ENCODE results near the gene ZNF318. TPM values are rescaled to one million over a fixed set of nuclear protein-coding genes. Genes with fewer than 3 reads are reported as not detected.

Gene ZNF318
- total and polyA plus RNA-seq, 12 donors = 5.9 to 19.3 (median 13.2) TPM

DNA sequence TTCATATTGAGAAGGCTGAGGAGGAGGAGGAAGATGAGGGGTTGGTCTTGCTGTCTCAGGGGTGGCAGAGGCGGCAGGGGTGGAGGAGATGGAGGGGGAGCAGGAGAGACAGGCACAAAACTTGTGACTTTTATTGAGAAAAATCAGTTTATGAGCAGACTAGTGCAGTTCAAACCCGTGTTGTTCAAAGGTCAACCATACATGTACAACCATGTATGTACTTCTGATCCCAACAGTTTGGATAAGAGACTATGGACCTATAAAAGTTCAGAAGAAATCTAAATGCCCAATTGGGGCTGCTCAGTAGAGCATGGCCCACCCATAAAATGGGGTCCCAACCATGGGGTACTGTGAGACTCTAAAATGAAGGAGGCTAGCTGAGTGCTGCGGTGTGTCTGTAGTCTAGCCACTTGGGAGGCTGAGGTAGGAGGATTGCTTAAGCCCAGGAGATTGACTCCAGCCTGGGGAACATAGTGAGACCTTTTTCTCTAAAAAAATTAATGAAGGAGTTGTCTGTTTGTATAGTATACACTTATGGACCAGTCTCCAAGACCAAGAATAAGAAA is 79.0 kb downstream of the ZNF318 start:
- no peak for TF ChIP-seq POLR2A (IDR thresholded peaks at IDR 0.05)
- TF ChIP-seq, protein P1, sequence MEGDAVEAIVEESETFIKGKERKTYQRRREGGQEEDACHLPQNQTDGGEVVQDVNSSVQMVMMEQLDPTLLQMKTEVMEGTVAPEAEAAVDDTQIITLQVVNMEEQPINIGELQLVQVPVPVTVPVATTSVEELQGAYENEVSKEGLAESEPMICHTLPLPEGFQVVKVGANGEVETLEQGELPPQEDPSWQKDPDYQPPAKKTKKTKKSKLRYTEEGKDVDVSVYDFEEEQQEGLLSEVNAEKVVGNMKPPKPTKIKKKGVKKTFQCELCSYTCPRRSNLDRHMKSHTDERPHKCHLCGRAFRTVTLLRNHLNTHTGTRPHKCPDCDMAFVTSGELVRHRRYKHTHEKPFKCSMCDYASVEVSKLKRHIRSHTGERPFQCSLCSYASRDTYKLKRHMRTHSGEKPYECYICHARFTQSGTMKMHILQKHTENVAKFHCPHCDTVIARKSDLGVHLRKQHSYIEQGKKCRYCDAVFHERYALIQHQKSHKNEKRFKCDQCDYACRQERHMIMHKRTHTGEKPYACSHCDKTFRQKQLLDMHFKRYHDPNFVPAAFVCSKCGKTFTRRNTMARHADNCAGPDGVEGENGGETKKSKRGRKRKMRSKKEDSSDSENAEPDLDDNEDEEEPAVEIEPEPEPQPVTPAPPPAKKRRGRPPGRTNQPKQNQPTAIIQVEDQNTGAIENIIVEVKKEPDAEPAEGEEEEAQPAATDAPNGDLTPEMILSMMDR (IDR thresholded peaks at IDR 0.05) = no peak
- H3K27me3 ChIP-seq = no peaks in the 10 kb centered on the region
- H3K36me3 ChIP-seq (replicated peaks in 1 of 2) = no peaks in the 10 kb centered on the region
- no peaks in the 10 kb centered on the region for H3K9me3 ChIP-seq (replicated peaks in 1 of 3)
- intact Hi-C loops (cut with DNase I) = no loop called here
- DNase-seq = no peak
- H3K4me1 ChIP-seq (replicated peaks in 1 of 2) = peaks cover 10 to 11% of the 10 kb centered on the region in 2 donors
- H3K4me3 ChIP-seq = no peak overlapping the region
- H3K27ac ChIP-seq = peak overlapping the region in 2 of 5 donors; percentile 48 to 53
- 75 to 98% (median 95%) methylated on average over 3 of the region's 3 CpGs for WGBS, 4 donors

- 75 to 82% (median 81%) methylated on average over 6 to 7 of the region's 7 CpGs for WGBS, 4 donors
- DNase-seq = no peak
- Histone ChIP-seq H3K9me3 (replicated peaks in 1 of 3) (no peaks in the 10 kb centered on the region), H3K4me3 (no peak overlapping the region), H3K27me3 (no peaks in the 10 kb centered on the region), H3K27ac (peak overlapping the region in 3 of 5 donors; percentile 16 to 88 (median 73)), H3K36me3 (replicated peaks in 1 of 2) (no peaks in the 10 kb centered on the region), H3K4me1 (replicated peaks in 1 of 2) (peaks cover 10 to 11% of the 10 kb centered on the region in 2 donors)
- intact Hi-C loops (cut with DNase I) = no loop called here
- no peak for TF ChIP-seq POLR2A (IDR thresholded peaks at IDR 0.05)
- TF ChIP-seq, protein P1 (IDR thresholded peaks at IDR 0.05) = no peak
Observed at GRCh38 chr6:43287717-43288679, 81.4 kb downstream of the ZNF318 start.

GRCh38 chr6:43286980-43287716 is 82.3 kb downstream of the ZNF318 start:
- intact Hi-C loops (cut with DNase I) = no loop called here
- Histone ChIP-seq H3K4me1 (replicated peaks in 1 of 2) (peaks cover 10 to 11% of the 10 kb centered on the region in 2 donors), H3K27ac (peak overlapping the region in 3 of 5 donors; percentile 73 to 88 (median 83)), H3K36me3 (replicated peaks in 1 of 2) (no peaks in the 10 kb centered on the region), H3K4me3 (no peak overlapping the region), H3K27me3 (no peaks in the 10 kb centered on the region), H3K9me3 (replicated peaks in 1 of 3) (no peaks in the 10 kb centered on the region)
- no peak for TF ChIP-seq POLR2A (IDR thresholded peaks at IDR 0.05)
- TF ChIP-seq, protein P1 (IDR thresholded peaks at IDR 0.05) = no peak
- 61 to 84% (median 65%) methylated on average over 3 to 10 of the region's 10 CpGs for WGBS, 4 donors
- peak; percentile 75 to 86 (median 84) for DNase-seq

Measured in adrenal gland (tissue), 12 donors.